Loucy (cell line): Measurements from ENCODE around the gene TLX3.

Experiments used
- H2AFZ ChIP-seq: fragments of 200-600 bp; sonication (generic); 2 replicates; pipeline ENCODE4 v1.6.0; 2016; ENCODE audit warnings: antibody characterized with exemption, mild to moderate bottlenecking, low read length, moderate library complexity
- H3F3A ChIP-seq: fragments of 200-600 bp; 2 replicates; pipeline ENCODE4 v1.6.0; 2016; ENCODE audit warnings: antibody characterized with exemption, low read depth, mild to moderate bottlenecking
- H3K27me3 ChIP-seq: fragments of 200-600 bp; sonication (generic); 2 replicates; pipeline ENCODE4 v1.6.1; 2014; ENCODE audit warnings: low read length, mild to moderate bottlenecking; ENCODE audit not compliant: insufficient read depth, poor library complexity, severe bottlenecking
- H3K36me3 ChIP-seq: fragments of 200-600 bp; sonication (generic); 2 replicates; pipeline ENCODE4 v1.6.1; 2016; ENCODE audit warnings: low read length; ENCODE audit not compliant: insufficient read depth
- H3K4me1 ChIP-seq: fragments of 200-600 bp; sonication (generic); 2 replicates; pipeline ENCODE4 v1.5.1; 2014; ENCODE audit warnings: low read length, mild to moderate bottlenecking; ENCODE audit not compliant: insufficient read depth, poor library complexity, severe bottlenecking
- H3K4me2 ChIP-seq: fragments of 200-600 bp; sonication (generic); 2 replicates; pipeline ENCODE4 v1.6.0; 2014; ENCODE audit warnings: antibody characterized with exemption, low read length, low read depth, mild to moderate bottlenecking; ENCODE audit not compliant: poor library complexity, severe bottlenecking
- H3K4me3 ChIP-seq: fragments of 200-600 bp; sonication (generic); 2 replicates; pipeline ENCODE4 v1.5.1; 2014; ENCODE audit warnings: low read length, mild to moderate bottlenecking, mixed read lengths; ENCODE audit not compliant: poor library complexity, severe bottlenecking
- H3K79me2 ChIP-seq: fragments of 200-600 bp; sonication (generic); 2 replicates; pipeline ENCODE4 v1.6.1; 2014; ENCODE audit warnings: low read length; ENCODE audit not compliant: insufficient read depth
- H3K9ac ChIP-seq: fragments of 200-600 bp; sonication (generic); 2 replicates; pipeline ENCODE4 v1.6.0; 2014; ENCODE audit warnings: mild to moderate bottlenecking, low read depth, low read length, moderate library complexity; ENCODE audit not compliant: poor library complexity, severe bottlenecking
- H3K9me2 ChIP-seq: fragments of 200-600 bp; sonication (generic); replicated peaks from 2 replicates; pipeline ENCODE4 v1.6.1; 2016; ENCODE audit warnings: low read depth, low read length, mixed read lengths
- H3K9me3 ChIP-seq: fragments of 200-600 bp; sonication (generic); 2 replicates; pipeline ENCODE4 v1.6.1; 2014; ENCODE audit warnings: mild to moderate bottlenecking, antibody characterized with exemption, low read length, low read depth; ENCODE audit not compliant: insufficient read depth
- H4K20me1 ChIP-seq: fragments of 200-600 bp; sonication (generic); 2 replicates; pipeline ENCODE4 v1.6.0; 2014; ENCODE audit warnings: antibody characterized with exemption, low read length, mild to moderate bottlenecking; ENCODE audit not compliant: insufficient read depth, poor library complexity, severe bottlenecking
- EZH2phosphoT487 ChIP-seq: fragments of 200-600 bp; IDR thresholded peaks from 2 replicates; pipeline ENCODE4 v1.6.1; 2018; ENCODE audit warnings: antibody characterized with exemption, mild to moderate bottlenecking, moderate library complexity, borderline replicate concordance
- TF ChIP-seq, protein P1 (sequence below): fragments of 200-600 bp; sonication (generic); conservative IDR thresholded peaks from 2 replicates; pipeline ENCODE4 v1.5.1; 2014; ENCODE audit warnings: mild to moderate bottlenecking, antibody characterized with exemption, low read length

TLX3 gene

DNA sequence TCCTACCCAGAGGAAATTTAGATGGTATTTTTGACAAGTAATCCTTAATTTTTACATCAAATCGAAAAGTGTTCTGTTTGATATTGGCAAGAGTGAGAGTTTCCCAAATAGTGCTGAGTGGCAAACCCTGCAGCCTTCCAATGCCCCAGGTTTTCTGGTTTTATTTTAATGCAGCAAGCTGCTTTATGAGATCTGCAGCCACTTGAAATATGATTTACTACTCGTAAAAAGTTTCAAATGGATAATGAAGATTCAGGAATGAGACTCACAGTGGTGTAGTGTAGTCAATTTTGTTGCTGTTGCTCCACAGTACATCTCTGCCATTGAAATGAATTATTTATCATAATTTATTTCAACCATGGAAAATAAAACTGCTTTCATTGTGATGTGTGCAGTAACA, 23.6 kb upstream of the TLX3 start:
- Histone ChIP-seq H3K9me2 (no peaks in the 10 kb centered on the region), H3K36me3 (no peaks in the 10 kb centered on the region), H3K4me2 (no peak overlapping the region), H2AFZ (no peak overlapping the region), H3K79me2 (no peaks in the 10 kb centered on the region), H3F3A (no peaks in the 10 kb centered on the region), H3K27me3 (no peaks in the 10 kb centered on the region), H3K4me3 (no peak overlapping the region), H4K20me1 (no peaks in the 10 kb centered on the region), H3K9me3 (no peaks in the 10 kb centered on the region), H3K4me1 (no peaks in the 10 kb centered on the region), H3K9ac (no peak overlapping the region)
- no peak for TF ChIP-seq EZH2phosphoT487
- TF ChIP-seq, protein P1, sequence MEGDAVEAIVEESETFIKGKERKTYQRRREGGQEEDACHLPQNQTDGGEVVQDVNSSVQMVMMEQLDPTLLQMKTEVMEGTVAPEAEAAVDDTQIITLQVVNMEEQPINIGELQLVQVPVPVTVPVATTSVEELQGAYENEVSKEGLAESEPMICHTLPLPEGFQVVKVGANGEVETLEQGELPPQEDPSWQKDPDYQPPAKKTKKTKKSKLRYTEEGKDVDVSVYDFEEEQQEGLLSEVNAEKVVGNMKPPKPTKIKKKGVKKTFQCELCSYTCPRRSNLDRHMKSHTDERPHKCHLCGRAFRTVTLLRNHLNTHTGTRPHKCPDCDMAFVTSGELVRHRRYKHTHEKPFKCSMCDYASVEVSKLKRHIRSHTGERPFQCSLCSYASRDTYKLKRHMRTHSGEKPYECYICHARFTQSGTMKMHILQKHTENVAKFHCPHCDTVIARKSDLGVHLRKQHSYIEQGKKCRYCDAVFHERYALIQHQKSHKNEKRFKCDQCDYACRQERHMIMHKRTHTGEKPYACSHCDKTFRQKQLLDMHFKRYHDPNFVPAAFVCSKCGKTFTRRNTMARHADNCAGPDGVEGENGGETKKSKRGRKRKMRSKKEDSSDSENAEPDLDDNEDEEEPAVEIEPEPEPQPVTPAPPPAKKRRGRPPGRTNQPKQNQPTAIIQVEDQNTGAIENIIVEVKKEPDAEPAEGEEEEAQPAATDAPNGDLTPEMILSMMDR = no peak

DNA sequence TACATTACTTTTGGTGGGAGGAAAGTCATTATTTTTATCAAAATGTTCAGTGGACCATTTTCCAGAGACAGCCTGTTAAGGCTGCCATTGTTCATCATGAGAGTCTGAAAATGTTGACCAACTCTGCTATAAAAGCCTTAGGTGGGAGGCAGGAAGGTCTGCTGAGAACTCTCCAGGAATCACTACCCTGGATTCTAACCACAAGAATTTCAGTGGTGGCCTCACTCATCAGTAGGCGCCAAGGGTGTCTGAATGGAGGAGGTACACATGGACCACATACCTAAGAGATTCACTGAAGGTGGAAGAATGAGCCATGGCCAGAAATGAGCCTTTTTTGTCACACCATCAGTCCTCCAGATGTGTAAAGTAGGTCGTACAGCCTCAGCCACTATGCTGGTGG, 21.0 kb upstream of the TLX3 start:
- H3K9me3 ChIP-seq = no peaks in the 10 kb centered on the region
- H3K4me3 ChIP-seq = no peak overlapping the region
- H4K20me1 ChIP-seq = no peaks in the 10 kb centered on the region
- no peak overlapping the region for H3K4me2 ChIP-seq
- no peak overlapping the region for H3K9ac ChIP-seq
- H3K79me2 ChIP-seq = no peaks in the 10 kb centered on the region
- peaks cover 7% of the 10 kb centered on the region for H3K4me1 ChIP-seq
- no peaks in the 10 kb centered on the region for H3K9me2 ChIP-seq
- no peaks in the 10 kb centered on the region for H3K27me3 ChIP-seq
- no peak for TF ChIP-seq EZH2phosphoT487
- TF ChIP-seq, protein P1 = no peak
- H2AFZ ChIP-seq = no peak overlapping the region
- H3F3A ChIP-seq = no peaks in the 10 kb centered on the region
- no peaks in the 10 kb centered on the region for H3K36me3 ChIP-seq

DNA sequence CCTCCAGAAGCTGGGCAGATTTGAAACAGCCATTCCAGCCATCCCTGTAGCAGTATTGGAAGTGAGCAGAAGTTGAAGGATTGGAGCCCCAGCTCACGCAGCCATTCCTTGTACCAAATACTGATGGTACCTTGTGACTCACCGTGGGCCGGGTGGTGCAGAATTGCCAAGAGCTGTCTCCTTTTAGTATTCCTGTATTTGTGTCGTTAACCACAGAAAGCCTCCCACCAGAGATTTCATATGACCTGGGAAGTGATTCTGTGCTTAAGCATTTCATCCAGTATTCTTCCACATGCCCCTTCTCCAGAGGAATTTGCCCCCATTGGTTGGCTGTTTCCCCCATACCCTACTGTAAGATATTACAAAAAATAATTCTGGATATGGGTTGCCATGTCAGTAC, 17.7 kb upstream of the TLX3 start:
- Histone ChIP-seq H3K9me3 (no peaks in the 10 kb centered on the region), H4K20me1 (no peaks in the 10 kb centered on the region), H3K9ac (no peak overlapping the region), H3F3A (no peaks in the 10 kb centered on the region), H3K4me2 (no peak overlapping the region), H3K79me2 (no peaks in the 10 kb centered on the region), H3K9me2 (no peaks in the 10 kb centered on the region), H3K4me3 (no peak overlapping the region), H3K27me3 (no peaks in the 10 kb centered on the region), H3K36me3 (no peaks in the 10 kb centered on the region), H2AFZ (no peak overlapping the region), H3K4me1 (peaks cover 35% of the 10 kb centered on the region)
- TF ChIP-seq, protein P1 = no peak
